HG02642 (cell line): ENCODE results near the gene RHOF.

ENCODE experiments used
- ATAC-seq: cut with Tn5 transposase; IDR thresholded peaks from one replicate; pipeline ENCODE4 v1.9.1; 2021; ENCODE audit warnings: mild to moderate bottlenecking; ENCODE audit not compliant: unreplicated experiment, poor library complexity

RHOF gene

DNA sequence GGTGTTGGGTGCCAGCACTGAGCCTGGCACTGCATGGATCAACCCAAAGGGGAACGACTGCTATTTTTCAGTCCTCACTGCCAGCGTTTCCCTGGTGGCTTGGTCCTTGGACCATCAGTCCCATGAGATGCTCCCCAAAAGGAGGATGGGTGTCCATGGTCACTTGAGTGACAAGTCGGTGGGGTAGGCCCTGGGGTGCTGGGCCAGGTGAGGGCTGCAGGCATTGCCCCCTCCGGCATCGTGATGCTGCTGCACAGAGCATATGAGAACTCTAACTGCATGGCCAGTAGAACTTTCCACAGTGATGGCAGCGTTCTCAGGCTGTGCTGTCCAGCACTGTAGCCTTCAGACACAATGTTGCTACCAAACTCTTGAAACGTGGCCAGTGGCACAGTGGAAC is 26.6 kb upstream of the RHOF start:
- ATAC-seq: no peak

DNA sequence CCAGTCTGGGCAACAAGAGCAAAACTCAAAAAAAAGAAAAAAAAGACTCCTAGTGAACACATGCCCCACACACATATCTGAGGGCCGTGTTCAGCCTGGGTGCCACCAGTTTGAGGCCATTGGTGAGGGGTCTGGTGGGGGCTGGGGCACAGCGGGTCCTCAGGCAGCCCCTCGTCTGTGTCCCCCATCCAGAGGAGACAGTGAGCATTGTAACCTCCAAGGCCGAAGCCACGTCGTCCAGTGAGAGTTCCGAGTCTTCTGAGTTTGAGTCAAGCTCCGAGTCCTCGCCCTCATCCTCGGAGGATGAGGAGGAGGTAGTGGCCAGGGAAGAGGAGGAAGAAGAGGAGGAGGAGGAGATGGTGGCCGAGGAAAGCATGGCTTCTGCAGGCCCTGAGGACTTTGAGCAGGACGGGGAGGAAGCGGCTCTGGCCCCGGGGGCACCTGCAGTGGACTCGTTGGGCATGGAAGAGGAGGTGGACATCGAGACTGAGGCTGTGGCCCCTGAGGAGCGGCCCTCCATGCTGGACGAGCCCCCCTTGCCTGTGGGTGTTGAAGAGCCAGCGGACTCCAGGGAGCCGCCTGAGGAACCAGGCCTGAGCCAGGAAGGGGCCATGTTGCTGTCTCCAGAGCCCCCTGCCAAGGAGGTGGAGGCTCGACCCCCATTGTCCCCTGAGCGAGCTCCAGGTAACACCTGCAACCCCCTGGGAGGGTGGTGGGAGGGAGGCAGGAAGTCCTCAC is 25.9 kb upstream of the RHOF start:
- ATAC-seq: no peak

- no peak for ATAC-seq
Measured at GRCh38 chr12:121817648-121818043, 24.2 kb upstream of the RHOF start.

DNA sequence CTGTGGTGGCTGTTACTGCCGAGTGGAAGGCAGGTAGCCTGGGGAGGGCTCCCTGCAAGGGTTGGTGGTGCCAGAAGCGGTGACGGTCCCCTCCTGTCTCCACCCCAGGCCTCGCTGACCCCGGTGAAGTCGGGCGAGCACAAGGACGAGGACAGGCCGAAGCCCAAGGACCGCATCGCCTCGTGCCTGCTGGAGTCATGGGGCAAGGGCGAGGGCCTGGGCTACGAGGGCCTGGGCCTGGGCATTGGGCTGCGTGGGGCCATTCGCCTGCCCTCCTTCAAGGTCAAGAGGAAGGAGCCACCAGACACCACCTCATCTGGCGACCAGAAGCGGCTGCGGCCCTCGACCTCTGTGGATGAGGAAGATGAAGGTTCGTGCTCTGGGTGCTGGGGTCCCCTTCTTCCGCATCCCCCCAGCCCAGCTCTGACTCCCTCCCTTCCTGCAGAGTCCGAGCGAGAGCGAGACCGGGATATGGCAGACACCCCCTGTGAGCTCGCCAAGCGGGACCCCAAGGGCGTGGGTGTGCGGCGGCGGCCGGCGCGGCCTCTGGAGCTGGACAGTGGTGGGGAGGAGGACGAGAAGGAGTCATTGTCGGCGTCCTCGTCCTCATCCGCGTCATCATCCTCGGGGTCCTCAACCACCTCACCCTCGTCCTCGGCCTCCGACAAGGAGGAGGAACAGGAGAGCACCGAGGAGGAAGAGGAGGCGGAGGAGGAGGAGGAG is 23.6 kb upstream of the RHOF start:
- ATAC-seq: no peak

DNA sequence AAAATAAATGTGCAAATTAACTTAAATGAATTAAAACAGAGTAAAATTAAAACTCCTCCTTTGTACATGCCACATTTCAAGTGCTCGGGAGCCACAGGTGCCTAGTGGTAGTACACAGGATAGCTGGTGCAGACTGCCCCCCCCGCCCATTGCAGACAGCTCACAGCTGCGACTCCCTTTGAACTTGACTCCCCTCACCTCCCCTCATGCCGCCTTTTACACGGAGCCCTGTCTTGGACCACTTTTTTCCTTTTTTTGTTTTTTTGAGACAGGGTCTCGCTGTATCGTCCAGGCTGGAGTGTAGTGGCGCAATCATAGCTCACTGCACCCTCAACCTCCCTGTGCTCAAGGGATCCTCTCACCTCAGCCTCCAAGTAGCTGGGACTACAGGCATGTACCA is 21.8 kb upstream of the RHOF start:
- no peak for ATAC-seq

- ATAC-seq: no peak
Measured at GRCh38 chr12:121814429-121815119, 21.1 kb upstream of the RHOF start.

- ATAC-seq: no peak
Measured at GRCh38 chr12:121813951-121814350, 20.5 kb upstream of the RHOF start.

GRCh38 chr12:121812921-121813896 is 19.7 kb upstream of the RHOF start:
- no peak for ATAC-seq

DNA sequence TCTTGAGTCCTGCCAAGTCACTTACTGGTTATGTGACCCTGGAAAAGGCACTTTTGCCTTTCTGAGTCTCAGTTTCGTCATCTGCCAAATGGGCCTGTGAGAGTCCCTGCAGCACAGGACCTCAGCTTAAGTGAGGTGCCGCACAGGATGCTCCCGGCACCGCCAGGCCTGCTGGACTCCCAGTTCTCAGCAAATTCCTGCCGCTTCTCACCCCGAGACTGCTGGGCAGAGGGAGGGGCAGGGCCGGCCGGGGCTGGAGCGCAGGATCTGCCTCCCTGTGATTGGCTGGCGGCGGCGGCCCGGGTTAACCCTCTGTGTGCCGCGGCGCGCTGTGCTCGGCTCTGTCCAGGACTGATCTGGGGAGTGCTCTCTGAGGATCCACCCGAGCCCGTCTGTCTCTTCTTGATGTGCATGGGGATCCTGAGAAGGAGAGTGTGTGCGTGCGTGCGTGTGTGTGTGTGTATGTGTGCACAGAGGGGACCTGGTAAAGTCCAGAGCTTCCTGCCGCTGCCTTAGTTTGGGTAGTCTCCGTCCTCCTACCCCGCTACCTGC is 18.9 kb upstream of the RHOF start:
- ATAC-seq: no peak

- ATAC-seq: peak; percentile 65
Measured at GRCh38 chr12:121811434-121812319, 18.2 kb upstream of the RHOF start.

DNA sequence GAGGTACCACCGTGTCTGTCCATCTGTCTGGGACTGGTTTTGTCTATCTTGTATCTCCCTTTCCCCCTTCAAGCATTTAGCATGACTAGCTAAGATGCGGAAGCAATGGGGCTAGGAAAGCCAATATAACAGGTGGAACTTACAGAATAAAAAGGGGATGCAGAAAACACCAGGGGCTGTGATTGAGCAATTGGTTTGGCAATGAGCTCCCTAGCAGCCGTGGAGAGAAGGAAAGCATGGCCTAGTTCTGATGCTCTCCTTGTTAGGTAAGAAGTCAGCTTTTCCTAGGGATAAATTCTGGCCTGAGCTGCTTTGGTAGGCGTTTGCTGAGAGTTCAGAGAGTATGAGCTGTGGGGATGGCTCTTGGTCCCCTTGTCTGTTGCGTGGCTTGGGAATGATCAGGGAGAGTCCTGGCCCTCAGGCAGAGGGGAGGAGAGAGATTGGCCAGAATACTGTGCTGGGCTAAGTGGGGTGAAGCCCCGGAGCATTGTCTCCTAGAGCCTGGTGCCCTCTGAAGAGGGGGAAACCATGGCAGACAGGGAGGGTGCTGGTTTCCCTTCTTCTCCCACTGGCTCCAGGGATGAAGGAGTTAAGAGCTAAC is 17.4 kb upstream of the RHOF start:
- no peak for ATAC-seq

- no peak for ATAC-seq
Measured at GRCh38 chr12:121810234-121810817, 16.8 kb upstream of the RHOF start.

DNA sequence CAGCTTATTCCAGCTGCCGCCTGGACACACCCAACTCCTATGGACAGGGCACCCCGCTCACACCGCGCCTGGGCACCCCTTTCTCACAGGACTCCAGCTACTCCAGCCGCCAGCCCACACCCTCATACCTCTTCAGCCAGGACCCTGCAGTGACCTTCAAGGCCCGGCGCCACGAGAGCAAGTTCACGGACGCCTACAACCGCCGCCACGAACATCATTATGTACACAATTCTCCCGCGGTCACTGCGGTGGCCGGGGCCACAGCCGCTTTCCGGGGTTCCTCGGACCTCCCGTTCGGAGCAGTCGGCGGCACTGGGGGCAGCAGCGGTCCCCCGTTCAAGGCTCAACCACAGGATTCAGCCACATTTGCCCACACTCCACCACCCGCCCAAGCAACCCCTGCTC is 16.2 kb upstream of the RHOF start:
- no peak for ATAC-seq

DNA sequence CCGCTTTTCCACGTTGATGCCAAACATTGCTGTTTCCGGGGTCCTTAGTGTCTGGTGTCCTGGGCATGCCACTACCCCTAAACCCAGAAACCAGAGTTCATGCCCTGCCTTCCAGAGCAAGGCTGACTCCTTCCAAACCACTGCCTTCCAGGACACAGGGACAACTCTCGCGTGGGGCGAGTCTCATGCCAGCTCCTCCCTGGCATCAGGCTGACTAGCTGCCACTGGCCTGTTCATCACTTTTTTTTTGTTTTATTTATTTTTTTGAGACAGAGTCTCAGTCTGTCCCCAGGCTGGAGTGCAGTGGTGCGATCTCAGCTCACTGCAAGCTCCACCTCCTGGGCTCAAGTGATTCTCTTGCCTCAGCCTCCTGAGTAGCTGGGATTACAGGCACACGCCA is 15.1 kb upstream of the RHOF start:
- no peak for ATAC-seq

GRCh38 chr12:121807642-121808347 is 14.3 kb upstream of the RHOF start:
- ATAC-seq: no peak

- ATAC-seq: no peak
Measured at GRCh38 chr12:121806546-121807423, 13.3 kb upstream of the RHOF start.
